Cardiac muscle cell (in vitro differentiated cells and primary cell): ENCODE results near the gene TMOD4. TPM values are rescaled to one million over a fixed set of nuclear protein-coding genes. Genes with fewer than 3 reads are reported as not detected.

ENCODE experiments used
- DNase-seq, 2 donors: peaks; one replicate each; pipeline versions ENCODE4 v3.0.0 to v3.0.0-alpha.2; 2010 to 2017; ENCODE audit warnings: low read depth in 1 of 2, low spot score in 1 of 2
- H3K27ac ChIP-seq: fragments of 200-600 bp; sonication (generic); 2 replicates; pipeline ENCODE4 v1.5.1; 2016
- H3K27me3 ChIP-seq: fragments of 200-600 bp; sonication (generic); 2 replicates; pipeline ENCODE4 v1.6.0; 2016; ENCODE audit warnings: control low read depth
- H3K36me3 ChIP-seq: fragments of 200-600 bp; sonication (generic); 2 replicates; pipeline ENCODE4 v1.5.1; 2016; ENCODE audit warnings: control low read depth
- H3K4me1 ChIP-seq: fragments of 200-600 bp; sonication (generic); 2 replicates; pipeline ENCODE4 v1.8.1; 2017; ENCODE audit warnings: low read depth, mild to moderate bottlenecking, mixed run types
- H3K4me3 ChIP-seq: fragments of 200-600 bp; sonication (generic); 2 replicates; pipeline ENCODE4 v1.5.1; 2016; ENCODE audit warnings: mild to moderate bottlenecking
- H3K9me3 ChIP-seq: fragments of 200-600 bp; sonication (generic); 2 replicates; pipeline ENCODE4 v1.5.1; 2017; ENCODE audit warnings: low read depth, mild to moderate bottlenecking, control low read depth
- polyA plus RNA-seq: library from polyadenylated mRNA; unstranded; fragments of >200 nt; fragmentation: Nextera tagmentation; extraction: Ambion mirVana; gene quantifications from 2 replicates; pipeline ENCODE4 v1.2.1, GENCODE V29; 2016
- total RNA-seq: library from RNA; depleted of rRNA; stranded (reverse); fragments of >200 nt; gene quantifications from 2 replicates; pipeline ENCODE4 v1.2.3, GENCODE V29; 2016
- TF ChIP-seq, protein P1 (sequence below): IDR thresholded peaks from 2 replicates; pipeline ENCODE4 v1.5.1; 2012; ENCODE audit warnings: low read depth, mild to moderate bottlenecking, low read length

Gene TMOD4
- total and polyA plus RNA-seq, 2 experiments from 2014 or later = 0.48 TPM; not detected in 1

DNA sequence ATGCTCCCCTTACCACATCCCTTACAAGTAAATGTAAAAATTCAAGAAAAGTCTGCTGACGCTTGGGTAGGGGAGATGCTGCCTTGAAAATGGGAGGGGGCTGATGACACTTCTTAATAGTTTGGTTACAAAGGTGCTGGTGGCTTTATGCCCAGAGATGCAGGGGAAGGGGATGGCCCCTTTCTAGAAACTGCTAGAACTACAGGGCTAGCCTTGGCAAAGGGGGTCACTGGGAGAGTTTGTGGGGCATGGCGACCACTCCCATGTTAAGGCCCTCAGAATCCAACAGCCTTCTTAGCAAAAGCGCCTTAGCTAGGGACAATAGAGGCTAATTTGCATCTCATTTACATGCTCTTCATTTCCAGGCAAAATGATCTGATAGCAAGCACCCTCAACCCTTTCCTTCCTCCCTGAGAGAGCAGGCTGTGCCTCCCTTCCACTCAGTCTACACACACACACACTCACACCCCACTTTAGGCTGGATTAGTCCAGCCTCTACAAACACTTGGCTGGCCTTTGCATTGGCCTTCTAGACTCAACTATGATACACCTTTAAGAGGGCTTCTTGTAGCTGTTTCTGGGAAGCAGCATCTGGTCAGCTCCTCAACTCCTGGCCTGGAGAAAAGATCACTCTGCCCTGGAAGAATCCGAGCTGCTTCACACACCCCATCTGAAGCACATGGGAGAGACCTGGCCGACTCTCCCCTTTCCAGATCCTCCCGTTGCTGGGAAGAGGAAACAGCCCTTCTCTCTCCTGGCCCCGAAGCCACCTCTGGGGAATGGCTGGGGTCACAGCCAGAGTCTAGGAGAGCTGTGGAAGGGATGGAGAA is 31.1 kb downstream of the TMOD4 start:
- no peak overlapping the region for H3K27ac ChIP-seq
- no peaks in the 10 kb centered on the region for H3K27me3 ChIP-seq
- no peaks in the 10 kb centered on the region for H3K9me3 ChIP-seq
- peaks cover 2% of the 10 kb centered on the region for H3K36me3 ChIP-seq
- H3K4me3 ChIP-seq = peak overlapping the region; percentile 64
- peak; percentile 16 to 35 for DNase-seq
- TF ChIP-seq, protein P1, sequence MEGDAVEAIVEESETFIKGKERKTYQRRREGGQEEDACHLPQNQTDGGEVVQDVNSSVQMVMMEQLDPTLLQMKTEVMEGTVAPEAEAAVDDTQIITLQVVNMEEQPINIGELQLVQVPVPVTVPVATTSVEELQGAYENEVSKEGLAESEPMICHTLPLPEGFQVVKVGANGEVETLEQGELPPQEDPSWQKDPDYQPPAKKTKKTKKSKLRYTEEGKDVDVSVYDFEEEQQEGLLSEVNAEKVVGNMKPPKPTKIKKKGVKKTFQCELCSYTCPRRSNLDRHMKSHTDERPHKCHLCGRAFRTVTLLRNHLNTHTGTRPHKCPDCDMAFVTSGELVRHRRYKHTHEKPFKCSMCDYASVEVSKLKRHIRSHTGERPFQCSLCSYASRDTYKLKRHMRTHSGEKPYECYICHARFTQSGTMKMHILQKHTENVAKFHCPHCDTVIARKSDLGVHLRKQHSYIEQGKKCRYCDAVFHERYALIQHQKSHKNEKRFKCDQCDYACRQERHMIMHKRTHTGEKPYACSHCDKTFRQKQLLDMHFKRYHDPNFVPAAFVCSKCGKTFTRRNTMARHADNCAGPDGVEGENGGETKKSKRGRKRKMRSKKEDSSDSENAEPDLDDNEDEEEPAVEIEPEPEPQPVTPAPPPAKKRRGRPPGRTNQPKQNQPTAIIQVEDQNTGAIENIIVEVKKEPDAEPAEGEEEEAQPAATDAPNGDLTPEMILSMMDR = no peak
- H3K4me1 ChIP-seq = peaks cover 35% of the 10 kb centered on the region

- Histone ChIP-seq H3K9me3 (no peaks in the 10 kb centered on the region), H3K4me1 (peaks cover 35% of the 10 kb centered on the region), H3K36me3 (peaks cover 3% of the 10 kb centered on the region), H3K27ac (no peak overlapping the region), H3K4me3 (no peak overlapping the region), H3K27me3 (no peaks in the 10 kb centered on the region)
- TF ChIP-seq, protein P1 = no peak
- no peak for DNase-seq
These were observed 31.8 kb downstream of the TMOD4 start for GRCh38 chr1:151143986-151144385.

DNA sequence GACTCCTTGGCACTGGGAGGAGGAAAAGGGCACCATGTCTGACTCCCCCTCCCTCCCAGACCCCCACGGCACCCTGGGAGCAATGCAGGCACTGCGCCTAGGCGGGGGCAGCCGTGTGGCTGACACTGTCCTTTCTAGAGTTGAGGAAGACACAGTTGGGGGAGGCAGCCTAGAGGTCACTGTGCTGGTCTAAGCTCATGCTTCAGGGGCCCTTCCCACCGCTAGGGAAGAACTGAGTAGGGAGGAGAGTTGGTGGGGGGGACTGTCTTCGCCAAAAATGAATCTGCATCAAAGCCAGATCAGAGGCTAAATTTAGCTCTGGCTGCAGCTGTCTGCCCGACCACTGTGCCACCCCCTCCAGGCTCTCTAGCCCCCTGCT is 32.7 kb downstream of the TMOD4 start:
- no peak overlapping the region for H3K4me3 ChIP-seq
- peaks cover 3% of the 10 kb centered on the region for H3K36me3 ChIP-seq
- peak overlapping the region; percentile 82 for H3K27ac ChIP-seq
- H3K27me3 ChIP-seq = no peaks in the 10 kb centered on the region
- no peaks in the 10 kb centered on the region for H3K9me3 ChIP-seq
- DNase-seq = peak in 1 of 2 donors; percentile 58
- TF ChIP-seq, protein P1 = no peak
- H3K4me1 ChIP-seq = peaks cover 35% of the 10 kb centered on the region

DNA sequence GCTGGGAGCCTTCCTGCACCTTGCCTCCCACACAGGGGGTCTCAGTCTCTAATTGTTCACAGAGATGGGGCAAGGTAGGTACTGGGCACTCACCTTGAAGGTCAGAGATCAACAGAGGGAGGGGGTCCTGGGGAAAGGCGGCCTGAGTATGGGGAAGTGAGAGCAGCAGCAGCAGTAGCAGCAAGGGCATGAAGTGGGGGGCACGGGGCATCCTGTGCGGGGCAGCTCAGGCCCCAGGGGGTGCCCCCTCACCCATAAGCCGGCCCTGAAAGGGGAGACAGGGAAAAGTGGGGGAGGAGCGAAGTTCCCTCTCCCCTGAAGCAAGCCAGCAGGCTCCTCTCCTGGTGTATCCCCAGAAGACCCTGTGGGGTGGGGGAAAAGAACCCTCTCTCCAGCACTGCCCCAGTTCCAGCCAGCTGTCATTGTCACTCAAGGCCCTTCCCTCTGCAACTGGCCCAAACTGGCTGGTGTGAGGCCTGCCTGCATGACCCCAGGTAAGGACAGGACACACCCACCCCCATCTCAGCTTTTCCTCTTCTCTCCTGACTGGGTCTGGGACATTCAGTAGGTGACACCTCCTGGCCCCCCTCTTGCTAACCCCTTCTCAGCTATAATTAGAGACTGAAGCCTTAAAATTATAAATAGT is 33.2 kb downstream of the TMOD4 start:
- Histone ChIP-seq H3K4me3 (no peak overlapping the region), H3K36me3 (peaks cover 3% of the 10 kb centered on the region), H3K27ac (peak overlapping the region; percentile 82), H3K9me3 (no peaks in the 10 kb centered on the region), H3K27me3 (no peaks in the 10 kb centered on the region), H3K4me1 (peaks cover 35% of the 10 kb centered on the region)
- TF ChIP-seq, protein P1 = no peak
- DNase-seq = no peak

- Histone ChIP-seq H3K4me1 (peaks cover 6% of the 10 kb centered on the region), H3K36me3 (peaks cover 14% of the 10 kb centered on the region)
- TF ChIP-seq, protein P1 = no peak
These were observed 38.0 kb downstream of the TMOD4 start for GRCh38 chr1:151137789-151138188.

More at GRCh38 chr1:151137789-151138188, 38.0 kb downstream of the TMOD4 start:
- H3K4me3 ChIP-seq = no peak overlapping the region
- no peak overlapping the region for H3K27ac ChIP-seq
- H3K9me3 ChIP-seq = no peaks in the 10 kb centered on the region
- DNase-seq = no peak
- H3K27me3 ChIP-seq = peaks cover 5% of the 10 kb centered on the region
